ENCODE data around the gene MND1. TPM values are rescaled to one million over a fixed set of nuclear protein-coding genes. Genes with fewer than 3 reads are reported as not detected.

Gene MND1
- total and polyA plus RNA-seq, 2 of the 8 experiments (the other 6 are each of a cell fraction or from before 2014, with no cell fraction given), result 4.4 to 26.2 TPM

DNA sequence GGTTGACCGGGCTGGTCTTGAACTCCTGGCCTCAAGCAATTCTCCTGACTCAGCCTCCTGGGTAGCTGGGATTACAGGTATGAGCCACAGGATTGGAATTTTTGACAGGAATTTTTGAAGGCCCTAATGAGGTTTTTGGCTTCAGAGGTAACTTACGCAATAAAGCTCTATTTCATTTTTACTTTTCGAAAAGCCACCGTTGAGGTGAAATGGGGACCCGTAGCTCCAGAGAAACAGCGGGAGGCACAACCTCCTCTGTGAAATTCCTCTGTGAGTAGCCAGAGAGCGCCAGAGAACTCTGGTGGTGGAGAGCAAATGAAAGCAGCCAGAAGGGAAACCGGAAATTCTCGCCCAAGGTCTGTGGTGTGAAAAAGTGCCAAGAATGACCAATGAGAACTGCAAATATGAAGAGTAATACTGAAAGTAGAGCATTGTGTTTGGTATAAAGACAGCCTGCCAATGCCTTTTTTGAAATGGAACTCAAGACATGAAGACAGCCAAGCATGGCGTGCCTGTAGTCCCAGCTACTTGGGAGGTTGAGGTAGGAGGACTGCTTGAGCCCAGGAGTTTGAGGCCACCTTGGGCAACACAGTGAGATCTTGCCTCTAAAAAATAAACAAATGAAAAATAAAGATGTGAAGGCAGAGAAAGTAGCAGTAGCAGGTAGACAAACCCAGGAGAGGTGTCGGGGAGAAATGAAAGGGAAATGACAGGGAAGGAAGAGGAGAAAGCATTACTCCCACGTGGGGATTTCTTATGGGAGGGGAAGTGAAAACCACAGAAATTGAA is 88.7 kb downstream of the MND1 start (continued):
- no peak for TF ChIP-seq CTBP2 (IDR thresholded peaks at IDR 0.05; ENCODE audit: borderline replicate concordance, insufficient read depth, insufficient read length, low read length)
- TF ChIP-seq, protein P1, sequence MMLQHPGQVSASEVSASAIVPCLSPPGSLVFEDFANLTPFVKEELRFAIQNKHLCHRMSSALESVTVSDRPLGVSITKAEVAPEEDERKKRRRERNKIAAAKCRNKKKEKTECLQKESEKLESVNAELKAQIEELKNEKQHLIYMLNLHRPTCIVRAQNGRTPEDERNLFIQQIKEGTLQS (IDR thresholded peaks at IDR 0.05; ENCODE audit: insufficient read depth, low read depth, low read length), result no peak

Measured in H1 (cell line).